ENCODE data around the gene NUAK2.

Gene NUAK2

DNA sequence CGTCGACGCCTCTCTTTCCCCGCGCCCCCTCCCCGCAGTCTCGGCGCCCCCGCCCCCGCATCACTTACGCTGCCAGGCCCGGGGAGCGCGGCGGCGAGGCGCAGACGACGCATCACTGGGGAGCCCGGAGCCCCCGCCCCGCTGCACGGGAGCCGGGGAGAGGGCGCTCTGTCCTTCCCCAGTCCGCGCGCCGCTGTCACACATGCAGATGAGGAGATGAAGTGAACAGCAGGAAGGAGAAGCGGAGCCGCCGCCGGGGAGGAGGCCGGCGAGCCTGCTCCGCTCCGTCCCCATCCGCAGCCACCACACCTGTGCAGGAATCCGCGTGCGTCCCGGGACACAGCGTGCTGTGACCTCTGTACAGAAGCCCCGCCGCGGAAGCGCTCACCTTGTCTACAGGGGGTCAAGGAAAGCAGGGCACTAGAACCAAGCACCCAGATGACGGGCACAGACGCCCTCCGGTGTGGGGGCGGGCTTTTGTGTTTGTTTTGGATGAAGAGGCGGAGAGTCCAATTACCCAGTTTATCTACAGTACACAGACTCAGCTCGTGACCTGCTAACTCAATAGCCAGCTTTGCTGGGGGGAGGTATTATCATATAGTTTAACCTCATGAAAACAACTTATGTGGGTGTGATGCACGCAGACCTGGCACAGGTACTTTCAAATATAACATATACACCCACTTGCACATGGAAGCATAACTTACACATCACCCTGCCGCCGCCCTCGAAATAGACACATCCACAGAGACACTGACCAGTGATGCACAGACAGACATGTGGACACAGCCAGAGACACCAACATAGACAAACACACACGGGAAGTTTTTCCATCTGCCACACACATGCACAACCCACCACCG lies 22.8 kb upstream of the NUAK2 start (continued):
- TF ChIP-seq, protein P1, sequence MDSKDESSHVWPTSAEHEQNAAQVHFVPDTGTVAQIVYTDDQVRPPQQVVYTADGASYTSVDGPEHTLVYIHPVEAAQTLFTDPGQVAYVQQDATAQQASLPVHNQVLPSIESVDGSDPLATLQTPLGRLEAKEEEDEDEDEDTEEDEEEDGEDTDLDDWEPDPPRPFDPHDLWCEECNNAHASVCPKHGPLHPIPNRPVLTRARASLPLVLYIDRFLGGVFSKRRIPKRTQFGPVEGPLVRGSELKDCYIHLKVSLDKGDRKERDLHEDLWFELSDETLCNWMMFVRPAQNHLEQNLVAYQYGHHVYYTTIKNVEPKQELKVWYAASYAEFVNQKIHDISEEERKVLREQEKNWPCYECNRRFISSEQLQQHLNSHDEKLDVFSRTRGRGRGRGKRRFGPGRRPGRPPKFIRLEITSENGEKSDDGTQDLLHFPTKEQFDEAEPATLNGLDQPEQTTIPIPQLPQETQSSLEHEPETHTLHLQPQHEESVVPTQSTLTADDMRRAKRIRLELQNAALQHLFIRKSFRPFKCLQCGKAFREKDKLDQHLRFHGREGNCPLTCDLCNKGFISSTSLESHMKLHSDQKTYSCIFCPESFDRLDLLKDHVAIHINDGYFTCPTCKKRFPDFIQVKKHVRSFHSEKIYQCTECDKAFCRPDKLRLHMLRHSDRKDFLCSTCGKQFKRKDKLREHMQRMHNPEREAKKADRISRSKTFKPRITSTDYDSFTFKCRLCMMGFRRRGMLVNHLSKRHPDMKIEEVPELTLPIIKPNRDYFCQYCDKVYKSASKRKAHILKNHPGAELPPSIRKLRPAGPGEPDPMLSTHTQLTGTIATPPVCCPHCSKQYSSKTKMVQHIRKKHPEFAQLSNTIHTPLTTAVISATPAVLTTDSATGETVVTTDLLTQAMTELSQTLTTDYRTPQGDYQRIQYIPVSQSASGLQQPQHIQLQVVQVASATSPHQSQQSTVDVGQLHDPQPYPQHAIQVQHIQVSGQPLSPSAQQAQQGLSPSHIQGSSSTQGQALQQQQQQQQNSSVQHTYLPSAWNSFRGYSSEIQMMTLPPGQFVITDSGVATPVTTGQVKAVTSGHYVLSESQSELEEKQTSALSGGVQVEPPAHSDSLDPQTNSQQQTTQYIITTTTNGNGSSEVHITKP (tag by site-specific recombination; IDR thresholded peaks at IDR 0.05): peak; percentile 83
- TF ChIP-seq HOXC10 (CRISPR knock-in tag; IDR thresholded peaks at IDR 0.05): no peak
- TF ChIP-seq FEZF1 (tag by site-specific recombination; IDR thresholded peaks at IDR 0.05): peak; percentile 76
- no peak for TF ChIP-seq ZNF169 (tag by site-specific recombination; IDR thresholded peaks at IDR 0.05)
- peak; percentile 67; the same call in 1 of the 2 replicates for TF ChIP-seq BCL11A (tag by site-specific recombination; IDR thresholded peaks at IDR 0.05; ENCODE audit: low read depth)
- TF ChIP-seq ZNF10 (tag by site-specific recombination; IDR thresholded peaks at IDR 0.05): no peak; the same call in 1 of the 2 replicates
- no peak; the same call in 1 of the 2 replicates for TF ChIP-seq ZNF391 (tag by site-specific recombination; IDR thresholded peaks at IDR 0.05; ENCODE audit: borderline replicate concordance, low read depth)
- TF ChIP-seq ZNF274 (IDR thresholded peaks at IDR 0.05; ENCODE audit: low read length): no peak
- no peak for TF ChIP-seq ZNF274 (tag by site-specific recombination; IDR thresholded peaks at IDR 0.05; ENCODE audit: borderline replicate concordance)
- no peak for TF ChIP-seq ZNF521 (tag by site-specific recombination; IDR thresholded peaks at IDR 0.05)
- no peak for TF ChIP-seq ZNF654 (tag by site-specific recombination; IDR thresholded peaks at IDR 0.05; ENCODE audit: low read depth)
- TF ChIP-seq, protein P2, sequence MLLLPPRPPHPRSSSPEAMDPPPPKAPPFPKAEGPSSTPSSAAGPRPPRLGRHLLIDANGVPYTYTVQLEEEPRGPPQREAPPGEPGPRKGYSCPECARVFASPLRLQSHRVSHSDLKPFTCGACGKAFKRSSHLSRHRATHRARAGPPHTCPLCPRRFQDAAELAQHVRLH (tag by site-specific recombination; IDR thresholded peaks at IDR 0.05): no peak
- no peak for TF ChIP-seq ZSCAN16 (tag by site-specific recombination; IDR thresholded peaks at IDR 0.05)
- peak; percentile 54 for TF ChIP-seq ZNF2 (tag by site-specific recombination; IDR thresholded peaks at IDR 0.05)
- no peak for TF ChIP-seq ZFP69B (tag by site-specific recombination; IDR thresholded peaks at IDR 0.05)
- no peak for TF ChIP-seq ZNF544 (tag by site-specific recombination; IDR thresholded peaks at IDR 0.05)
- 0 out of 2 replicates have a peak, but pooled peaks have one; percentile 18 for TF ChIP-seq MZF1 (tag by site-specific recombination; IDR thresholded peaks at IDR 0.05; ENCODE audit: borderline replicate concordance)
- no peak for TF ChIP-seq SCRT2 (tag by site-specific recombination; IDR thresholded peaks at IDR 0.05)
- TF ChIP-seq ZNF514 (tag by site-specific recombination; IDR thresholded peaks at IDR 0.05): no peak
- TF ChIP-seq HOXD13 (CRISPR knock-in tag; IDR thresholded peaks at IDR 0.05; ENCODE audit: borderline replicate concordance): no peak
- TF ChIP-seq KLF16 (tag by site-specific recombination; IDR thresholded peaks at IDR 0.05): peak; percentile 11; the same call in 1 of the 2 replicates
- no peak for TF ChIP-seq ZNF555 (tag by site-specific recombination; conservative IDR thresholded peaks at IDR 0.05)
- TF ChIP-seq ZNF791 (tag by site-specific recombination; IDR thresholded peaks at IDR 0.05): no peak
- peak; percentile 40; the same call in 1 of the 2 replicates for TF ChIP-seq ZNF664 (tag by site-specific recombination; IDR thresholded peaks at IDR 0.05)
- no peak for TF ChIP-seq ZNF146 (tag by site-specific recombination; IDR thresholded peaks at IDR 0.05)
- TF ChIP-seq ZNF16 (tag by site-specific recombination; IDR thresholded peaks at IDR 0.05; ENCODE audit: low read depth): no peak
- no peak for TF ChIP-seq ZNF140 (tag by site-specific recombination; IDR thresholded peaks at IDR 0.05)
- TF ChIP-seq, protein P3, sequence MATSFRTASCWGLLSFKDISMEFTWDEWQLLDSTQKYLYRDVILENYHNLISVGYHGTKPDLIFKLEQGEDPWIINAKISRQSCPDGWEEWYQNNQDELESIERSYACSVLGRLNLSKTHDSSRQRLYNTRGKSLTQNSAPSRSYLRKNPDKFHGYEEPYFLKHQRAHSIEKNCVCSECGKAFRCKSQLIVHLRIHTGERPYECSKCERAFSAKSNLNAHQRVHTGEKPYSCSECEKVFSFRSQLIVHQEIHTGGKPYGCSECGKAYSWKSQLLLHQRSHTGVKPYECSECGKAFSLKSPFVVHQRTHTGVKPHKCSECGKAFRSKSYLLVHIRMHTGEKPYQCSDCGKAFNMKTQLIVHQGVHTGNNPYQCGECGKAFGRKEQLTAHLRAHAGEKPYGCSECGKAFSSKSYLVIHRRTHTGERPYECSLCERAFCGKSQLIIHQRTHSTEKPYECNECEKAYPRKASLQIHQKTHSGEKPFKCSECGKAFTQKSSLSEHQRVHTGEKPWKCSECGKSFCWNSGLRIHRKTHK (tag by site-specific recombination; IDR thresholded peaks at IDR 0.05): no peak
- TF ChIP-seq ZNF155 (tag by site-specific recombination; IDR thresholded peaks at IDR 0.05): no peak
- no peak for TF ChIP-seq ZNF549 (tag by site-specific recombination; IDR thresholded peaks at IDR 0.05)
- TF ChIP-seq ZNF621 (tag by site-specific recombination; IDR thresholded peaks at IDR 0.05): no peak
- peak; percentile 39; the same call in 1 of the 2 replicates for TF ChIP-seq ZBTB20 (tag by site-specific recombination; IDR thresholded peaks at IDR 0.05)
- TF ChIP-seq, protein P4, sequence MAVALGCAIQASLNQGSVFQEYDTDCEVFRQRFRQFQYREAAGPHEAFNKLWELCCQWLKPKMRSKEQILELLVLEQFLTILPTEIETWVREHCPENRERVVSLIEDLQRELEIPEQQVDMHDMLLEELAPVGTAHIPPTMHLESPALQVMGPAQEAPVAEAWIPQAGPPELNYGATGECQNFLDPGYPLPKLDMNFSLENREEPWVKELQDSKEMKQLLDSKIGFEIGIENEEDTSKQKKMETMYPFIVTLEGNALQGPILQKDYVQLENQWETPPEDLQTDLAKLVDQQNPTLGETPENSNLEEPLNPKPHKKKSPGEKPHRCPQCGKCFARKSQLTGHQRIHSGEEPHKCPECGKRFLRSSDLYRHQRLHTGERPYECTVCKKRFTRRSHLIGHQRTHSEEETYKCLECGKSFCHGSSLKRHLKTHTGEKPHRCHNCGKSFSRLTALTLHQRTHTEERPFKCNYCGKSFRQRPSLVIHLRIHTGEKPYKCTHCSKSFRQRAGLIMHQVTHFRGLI (tag by site-specific recombination; IDR thresholded peaks at IDR 0.05): no peak
- TF ChIP-seq, protein P5, sequence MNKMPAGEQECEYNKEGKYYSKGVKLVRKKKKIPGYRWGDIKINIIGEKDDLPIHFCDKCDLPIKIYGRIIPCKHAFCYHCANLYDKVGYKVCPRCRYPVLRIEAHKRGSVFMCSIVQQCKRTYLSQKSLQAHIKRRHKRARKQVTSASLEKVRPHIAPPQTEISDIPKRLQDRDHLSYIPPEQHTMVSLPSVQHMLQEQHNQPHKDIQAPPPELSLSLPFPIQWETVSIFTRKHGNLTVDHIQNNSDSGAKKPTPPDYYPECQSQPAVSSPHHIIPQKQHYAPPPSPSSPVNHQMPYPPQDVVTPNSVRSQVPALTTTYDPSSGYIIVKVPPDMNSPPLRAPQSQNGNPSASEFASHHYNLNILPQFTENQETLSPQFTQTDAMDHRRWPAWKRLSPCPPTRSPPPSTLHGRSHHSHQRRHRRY (tag by site-specific recombination; IDR thresholded peaks at IDR 0.05): no peak
